BLaER1 treated with 17β-estradiol and CSF1 and Interleukin-3, amounts not matched to agents 10 nM and 100 nM (cell line): ENCODE results near the gene THOC7.

Source experiments
- H3K27ac ChIP-seq, 11 experiments: shearing (Covaris generic); formaldehyde crosslinking; 2 replicates each; pipeline ENCODE4 v1.8.1; 2022
- H3K27me3 ChIP-seq, 11 experiments: shearing (Covaris generic); formaldehyde crosslinking; 2 replicates each; pipeline ENCODE4 v1.8.1; 2022
- H3K36me3 ChIP-seq, 11 experiments: shearing (Covaris generic); formaldehyde crosslinking; 2 replicates each; pipeline ENCODE4 v1.8.1; 2022
- H3K4me1 ChIP-seq, 10 experiments: shearing (Covaris generic); formaldehyde crosslinking; 2 replicates each; pipeline ENCODE4 v1.8.1; 2022
- H3K4me2 ChIP-seq, 11 experiments: shearing (Covaris generic); formaldehyde crosslinking; 2 replicates each; pipeline ENCODE4 v1.8.1; 2022
- H3K4me3 ChIP-seq, 10 experiments: shearing (Covaris generic); formaldehyde crosslinking; 2 replicates each; pipeline ENCODE4 v1.8.1; 2022
- H3K9ac ChIP-seq, 11 experiments: shearing (Covaris generic); formaldehyde crosslinking; 2 replicates each; pipeline ENCODE4 v1.8.1; 2022
- H3K9me3 ChIP-seq, 11 experiments: shearing (Covaris generic); formaldehyde crosslinking; replicated peaks in 1 of 11; 2 replicates each; pipeline ENCODE4 v1.8.1; 2022
- H4K20me1 ChIP-seq, 11 experiments: shearing (Covaris generic); formaldehyde crosslinking; 2 replicates each; pipeline ENCODE4 v1.8.1; 2022
- Cebpa-rat ChIP-seq, 11 experiments: shearing (Covaris generic); IDR thresholded peaks; 2 replicates each; pipeline ENCODE4 v1.8.1; 2022

Gene THOC7

GRCh38 chr3:63845215-63845614 is 18.4 kb downstream of the THOC7 start:
- no peak overlapping the region for H3K4me2 ChIP-seq
- H3K36me3 ChIP-seq, result peaks cover 29 to 65% (median 38%) of the 10 kb centered on the region in 11 experiments; a peak in 21 of 22 replicates
- peaks cover 9 to 33% (median 18%) of the 10 kb centered on the region in 11 experiments; a peak in 21 of 22 replicates for H3K9me3 ChIP-seq
- TF ChIP-seq Cebpa-rat (IDR thresholded peaks at IDR 0.05), result no peak
- no peak overlapping the region for H3K27ac ChIP-seq
- H4K20me1 ChIP-seq, result peaks cover 0 to 62% (median 24%) of the 10 kb centered on the region in 11 experiments; a peak in 14 of 22 replicates
- H3K4me3 ChIP-seq, result no peak overlapping the region
- H3K9ac ChIP-seq, result no peak overlapping the region
- H3K4me1 ChIP-seq, result no peaks in the 10 kb centered on the region
- H3K27me3 ChIP-seq, result no peaks in the 10 kb centered on the region

GRCh38 chr3:63842127-63842526 is 21.5 kb downstream of the THOC7 start:
- no peak overlapping the region for H3K4me3 ChIP-seq
- H3K4me1 ChIP-seq, result no peaks in the 10 kb centered on the region
- peaks cover 0 to 46% (median 16%) of the 10 kb centered on the region in 11 experiments; a peak in 11 of 22 replicates for H4K20me1 ChIP-seq
- H3K9me3 ChIP-seq, result peaks cover 9 to 33% (median 18%) of the 10 kb centered on the region in 11 experiments; a peak in 21 of 22 replicates
- H3K27me3 ChIP-seq, result no peaks in the 10 kb centered on the region
- no peak overlapping the region for H3K9ac ChIP-seq
- no peak overlapping the region for H3K4me2 ChIP-seq
- no peak for TF ChIP-seq Cebpa-rat (IDR thresholded peaks at IDR 0.05)
- no peak overlapping the region for H3K27ac ChIP-seq
- H3K36me3 ChIP-seq, result peaks cover 27 to 63% (median 39%) of the 10 kb centered on the region in 11 experiments; a peak in 21 of 22 replicates

GRCh38 chr3:63841704-63842103 is 21.9 kb downstream of the THOC7 start:
- H3K4me3 ChIP-seq, result no peak overlapping the region

GRCh38 chr3:63832395-63832794 is 31.2 kb downstream of the THOC7 start:
- peaks cover 72 to 96% (median 89%) of the 10 kb centered on the region in 11 experiments for H3K36me3 ChIP-seq
- no peak for TF ChIP-seq Cebpa-rat (IDR thresholded peaks at IDR 0.05)

More at GRCh38 chr3:63841704-63842103, 21.9 kb downstream of the THOC7 start:
- Histone ChIP-seq H3K4me1 (no peaks in the 10 kb centered on the region), H3K9me3 (peaks cover 9 to 33% (median 18%) of the 10 kb centered on the region in 11 experiments; a peak in 21 of 22 replicates), H3K4me2 (no peak overlapping the region), H3K27me3 (no peaks in the 10 kb centered on the region), H3K27ac (no peak overlapping the region), H3K36me3 (peaks cover 28 to 65% (median 40%) of the 10 kb centered on the region in 11 experiments; a peak in 21 of 22 replicates), H3K9ac (no peak overlapping the region), H4K20me1 (peaks cover 0 to 43% (median 16%) of the 10 kb centered on the region in 11 experiments; a peak in 11 of 22 replicates)
- no peak for TF ChIP-seq Cebpa-rat (IDR thresholded peaks at IDR 0.05)

GRCh38 chr3:63830526-63830925 is 33.1 kb downstream of the THOC7 start:
- no peaks in the 10 kb centered on the region for H3K27me3 ChIP-seq
- H3K9ac ChIP-seq, result no peak overlapping the region
- TF ChIP-seq Cebpa-rat (IDR thresholded peaks at IDR 0.05), result no peak
- H3K4me2 ChIP-seq, result no peak overlapping the region
- peaks cover 63 to 98% (median 84%) of the 10 kb centered on the region in 11 experiments for H3K36me3 ChIP-seq
- no peaks in the 10 kb centered on the region; a peak in 2 of 22 replicates for H4K20me1 ChIP-seq
- no peaks in the 10 kb centered on the region for H3K4me1 ChIP-seq
- no peak overlapping the region for H3K4me3 ChIP-seq
- no peak overlapping the region for H3K27ac ChIP-seq
- H3K9me3 ChIP-seq, result no peaks in the 10 kb centered on the region

More at GRCh38 chr3:63832395-63832794, 31.2 kb downstream of the THOC7 start:
- Histone ChIP-seq H3K9ac (no peak overlapping the region), H3K4me3 (no peak overlapping the region), H3K4me2 (no peak overlapping the region), H3K27ac (no peak overlapping the region), H3K9me3 (no peaks in the 10 kb centered on the region), H3K27me3 (no peaks in the 10 kb centered on the region), H3K4me1 (no peaks in the 10 kb centered on the region), H4K20me1 (no peaks in the 10 kb centered on the region; a peak in 2 of 22 replicates)

DNA sequence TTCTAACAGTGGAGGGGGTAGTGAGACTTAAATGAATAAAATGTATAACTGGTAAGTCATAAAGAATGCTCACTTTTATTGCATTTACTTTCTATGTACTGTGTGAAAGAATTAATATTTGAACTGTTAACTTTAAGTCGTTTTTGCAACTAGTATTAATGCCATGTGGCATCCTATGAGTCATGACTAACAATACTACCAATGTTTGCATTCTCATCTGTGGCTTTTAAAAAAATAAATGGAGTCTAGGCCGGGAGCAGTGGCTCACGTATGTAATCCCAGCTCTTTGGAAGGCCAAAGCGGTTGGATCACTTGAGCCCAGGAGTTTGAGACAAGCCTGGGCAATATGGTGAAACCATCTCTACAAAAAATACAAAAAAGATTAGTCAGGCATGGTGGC is 39.3 kb downstream of the THOC7 start:
- Histone ChIP-seq H3K27me3 (no peaks in the 10 kb centered on the region), H3K4me2 (no peak overlapping the region), H4K20me1 (no peaks in the 10 kb centered on the region), H3K4me1 (no peaks in the 10 kb centered on the region), H3K4me3 (no peak overlapping the region), H3K9me3 (no peaks in the 10 kb centered on the region), H3K36me3 (peaks cover 15 to 49% (median 24%) of the 10 kb centered on the region in 11 experiments; a peak in 20 of 22 replicates), H3K9ac (no peak overlapping the region), H3K27ac (no peak overlapping the region)
- no peak for TF ChIP-seq Cebpa-rat (IDR thresholded peaks at IDR 0.05)

- no peaks in the 10 kb centered on the region for H3K9me3 ChIP-seq
- TF ChIP-seq Cebpa-rat (IDR thresholded peaks at IDR 0.05), result no peak
- H3K36me3 ChIP-seq, result peaks cover 0 to 7% (median 0%) of the 10 kb centered on the region in 11 experiments; a peak in 1 of 22 replicates
- no peak within 1 kb of the TSS for H3K4me3 ChIP-seq
- no peak within 1 kb of the TSS for H3K9ac ChIP-seq
- H4K20me1 ChIP-seq, result no peaks in the 10 kb centered on the region
- H3K4me2 ChIP-seq, result no peak within 1 kb of the TSS
- H3K4me1 ChIP-seq, result no peaks in the 10 kb centered on the region
- no peak within 1 kb of the TSS for H3K27ac ChIP-seq
- no peaks in the 10 kb centered on the region for H3K27me3 ChIP-seq
These were observed 44.5 kb downstream of the THOC7 start, which contains the start of gene C3orf49 for GRCh38 chr3:63819151-63819398. Gene C3orf49 (plus strand): TSS chr3:63819299. CDS start chr3:63819472, 173 bp downstream.

- TF ChIP-seq Cebpa-rat (IDR thresholded peaks at IDR 0.05), result no peak
- Histone ChIP-seq H3K36me3 (peaks cover 0 to 5% (median 0%) of the 10 kb centered on the region in 11 experiments; a peak in 1 of 22 replicates), H3K4me2 (no peak overlapping the region), H3K27ac (no peak overlapping the region), H3K4me1 (no peaks in the 10 kb centered on the region), H4K20me1 (no peaks in the 10 kb centered on the region), H3K9me3 (no peaks in the 10 kb centered on the region), H3K4me3 (no peak overlapping the region), H3K9ac (no peak overlapping the region), H3K27me3 (no peaks in the 10 kb centered on the region)
These were observed 45.1 kb downstream of the THOC7 start for GRCh38 chr3:63818282-63819150.

DNA sequence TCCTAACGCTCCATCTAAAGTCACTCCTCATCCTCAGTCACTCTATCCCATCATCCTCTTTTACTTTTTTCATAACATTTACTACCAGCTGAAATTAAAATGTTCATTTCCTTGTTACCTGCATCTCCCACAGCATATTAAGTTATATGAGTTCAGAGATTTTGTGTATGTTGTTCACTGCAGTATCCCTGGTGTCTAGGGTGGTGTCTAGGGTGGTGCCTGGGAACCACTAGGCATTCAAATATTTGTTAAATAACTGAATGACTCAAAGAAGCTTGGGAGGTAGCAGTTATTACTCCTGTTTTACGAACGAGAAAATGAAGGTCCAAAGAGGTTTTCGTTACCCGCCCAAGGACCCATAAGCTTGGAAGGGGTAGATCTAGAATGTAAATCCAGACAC is 46.4 kb downstream of the THOC7 start:
- TF ChIP-seq Cebpa-rat (IDR thresholded peaks at IDR 0.05), result no peak
- no peaks in the 10 kb centered on the region for H3K27me3 ChIP-seq

More for the DNA sequence above, 46.4 kb downstream of the THOC7 start:
- Histone ChIP-seq H3K4me1 (no peaks in the 10 kb centered on the region), H3K9ac (no peak overlapping the region), H3K36me3 (no peaks in the 10 kb centered on the region), H3K4me2 (no peak overlapping the region), H4K20me1 (no peaks in the 10 kb centered on the region), H3K4me3 (no peak overlapping the region), H3K27ac (no peak overlapping the region), H3K9me3 (no peaks in the 10 kb centered on the region)
